ENCODE data around the gene LIMCH1.

DNA sequence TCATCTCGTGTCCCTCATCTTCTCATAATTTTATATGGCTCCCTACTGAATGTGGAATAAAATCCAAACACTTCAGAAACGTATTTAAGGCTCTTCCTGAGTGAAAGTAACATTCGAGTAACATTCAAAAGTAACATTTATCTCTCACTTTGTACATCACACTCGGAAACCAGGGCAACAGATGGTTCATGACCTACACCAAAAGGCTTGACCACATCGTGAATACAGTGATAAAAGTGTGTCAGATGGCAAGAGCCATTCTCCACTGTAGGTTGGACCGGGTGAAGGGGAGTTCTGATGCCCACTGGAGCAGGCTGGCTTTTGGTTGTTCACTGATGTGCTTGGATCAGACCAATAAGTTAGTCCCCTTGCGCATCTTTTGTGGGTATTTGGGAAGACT, 5.6 kb upstream of the LIMCH1 start:
- TF ChIP-seq CTCF (optimal IDR thresholded peaks at IDR 0.05 in 1 of 3, IDR thresholded peaks at IDR 0.05 in 1 of 3, conservative IDR thresholded peaks at IDR 0.05 in 1 of 3; ENCODE audit: extremely low read depth in 1 of 3, insufficient read depth in 2 of 3, low read length in 3 of 3): no peak
- no peak for TF ChIP-seq EZH2 (IDR thresholded peaks at IDR 0.05; ENCODE audit: low read length)

Data from keratinocyte (primary cell).